ENCODE measurements around the gene STEAP4. TPM values are rescaled to one million over a fixed set of nuclear protein-coding genes. Genes with fewer than 3 reads are reported as not detected.
"Not testable (repeated sequence)": the region's sequence is repeated elsewhere in the genome, so short reads cannot be mapped to it uniquely, and the experiment has no call there.

STEAP4 gene
- total and polyA plus RNA-seq, 12 donors, result 5.1 to 64.9 (median 13.2) TPM

DNA sequence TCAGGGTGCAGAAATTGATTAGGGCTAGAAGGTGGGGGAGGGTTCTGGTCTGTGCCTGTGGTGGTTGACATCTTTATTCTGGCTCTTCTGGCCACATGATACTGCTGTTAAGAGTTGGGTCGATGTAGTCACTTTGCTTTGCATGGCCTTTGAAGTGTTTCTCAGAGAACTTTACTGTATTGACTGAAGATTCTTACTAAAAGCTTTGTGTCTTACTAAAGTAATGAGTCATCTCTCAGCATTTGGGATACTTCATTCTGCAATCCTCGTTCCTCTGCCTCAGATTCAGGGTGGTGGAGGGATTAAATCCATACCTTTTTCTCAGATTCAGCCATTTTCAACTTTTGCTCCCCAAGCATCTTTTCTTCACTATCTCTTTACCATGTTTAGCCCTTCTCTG lies 38.6 kb downstream of the STEAP4 start:
- ATAC-seq (no peak), DNase-seq (no peak)
- Histone ChIP-seq H3K9me3 (no peaks in the 10 kb centered on the region), H3K4me3 (no peak overlapping the region), H3K27me3 (no peaks in the 10 kb centered on the region), H3K27ac (peak overlapping the region in 1 of 10 donors; percentile 62), H3K36me3 (no peaks in the 10 kb centered on the region), H3K4me1 (peaks cover 0 to 35% (median 0%) of the 10 kb centered on the region in 9 donors)
- intact Hi-C loops (cut with DNase I), result no loop called here
- 73 to 76% methylated on average over 2 of the region's 2 CpGs for WGBS, 2 donors
- TF ChIP-seq, protein P1, sequence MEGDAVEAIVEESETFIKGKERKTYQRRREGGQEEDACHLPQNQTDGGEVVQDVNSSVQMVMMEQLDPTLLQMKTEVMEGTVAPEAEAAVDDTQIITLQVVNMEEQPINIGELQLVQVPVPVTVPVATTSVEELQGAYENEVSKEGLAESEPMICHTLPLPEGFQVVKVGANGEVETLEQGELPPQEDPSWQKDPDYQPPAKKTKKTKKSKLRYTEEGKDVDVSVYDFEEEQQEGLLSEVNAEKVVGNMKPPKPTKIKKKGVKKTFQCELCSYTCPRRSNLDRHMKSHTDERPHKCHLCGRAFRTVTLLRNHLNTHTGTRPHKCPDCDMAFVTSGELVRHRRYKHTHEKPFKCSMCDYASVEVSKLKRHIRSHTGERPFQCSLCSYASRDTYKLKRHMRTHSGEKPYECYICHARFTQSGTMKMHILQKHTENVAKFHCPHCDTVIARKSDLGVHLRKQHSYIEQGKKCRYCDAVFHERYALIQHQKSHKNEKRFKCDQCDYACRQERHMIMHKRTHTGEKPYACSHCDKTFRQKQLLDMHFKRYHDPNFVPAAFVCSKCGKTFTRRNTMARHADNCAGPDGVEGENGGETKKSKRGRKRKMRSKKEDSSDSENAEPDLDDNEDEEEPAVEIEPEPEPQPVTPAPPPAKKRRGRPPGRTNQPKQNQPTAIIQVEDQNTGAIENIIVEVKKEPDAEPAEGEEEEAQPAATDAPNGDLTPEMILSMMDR (IDR thresholded peaks at IDR 0.05), result no peak

DNA sequence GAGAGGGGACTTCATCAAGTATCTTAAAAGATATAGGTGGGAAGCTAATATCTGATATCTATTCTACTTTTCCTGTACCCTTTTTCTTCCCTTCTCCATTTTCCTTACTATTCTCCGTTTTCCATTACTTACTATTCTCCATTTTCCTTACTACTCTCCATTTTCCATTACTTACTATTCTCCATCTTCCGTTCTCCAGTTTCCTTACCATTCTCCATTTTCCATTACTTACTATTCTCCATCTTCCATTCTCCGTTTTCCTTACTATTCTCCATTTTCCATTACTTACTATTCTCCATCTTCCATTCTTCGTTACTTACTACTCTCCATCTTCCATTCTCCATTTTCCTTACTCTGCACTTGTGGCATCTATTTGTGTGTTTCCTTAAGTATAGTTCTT lies 39.3 kb downstream of the STEAP4 start:
- H3K27ac ChIP-seq, result no peak overlapping the region
- no peak for ATAC-seq
- peaks cover 0 to 35% (median 0%) of the 10 kb centered on the region in 9 donors for H3K4me1 ChIP-seq
- no peaks in the 10 kb centered on the region for H3K9me3 ChIP-seq
- DNase-seq, result no peak
- intact Hi-C loops (cut with DNase I), result no loop called here
- H3K4me3 ChIP-seq, result no peak overlapping the region
- whole genome bisulfite sequencing, 2 donors, result 96 to 97% methylated on average over 4 of the region's 4 CpGs
- no peaks in the 10 kb centered on the region for H3K27me3 ChIP-seq
- no peaks in the 10 kb centered on the region for H3K36me3 ChIP-seq
- TF ChIP-seq, protein P1 (IDR thresholded peaks at IDR 0.05), result no peak

DNA sequence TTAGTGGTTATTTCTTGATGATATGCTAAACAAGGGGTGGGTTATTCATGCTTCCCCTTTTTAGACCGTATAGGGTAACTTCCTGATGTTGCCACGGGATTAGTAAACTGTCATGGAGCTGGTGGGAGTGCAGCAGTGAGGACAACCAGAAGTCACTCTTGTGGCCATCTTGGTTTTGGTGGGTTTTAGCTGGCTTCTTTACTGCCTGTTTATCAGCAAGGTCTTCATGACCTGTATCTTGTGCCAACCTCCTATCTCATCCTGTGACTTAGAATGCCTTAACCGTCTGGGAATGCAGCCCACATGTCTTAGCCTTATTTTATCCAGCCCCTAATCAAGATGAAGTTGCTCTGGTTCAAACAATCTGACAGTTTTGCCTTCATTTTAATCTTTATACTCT lies 41.7 kb downstream of the STEAP4 start:
- H3K27ac ChIP-seq, result peak overlapping the region in 1 of 10 donors; percentile 52
- H3K4me1 ChIP-seq, result peaks cover 0 to 35% (median 0%) of the 10 kb centered on the region in 9 donors
- H3K4me3 ChIP-seq; H3K9me3 ChIP-seq; ATAC-seq; H3K36me3 ChIP-seq; intact Hi-C loops (cut with DNase I); DNase-seq; H3K27me3 ChIP-seq: not testable (repeated sequence)
- 53 to 59% methylated on average over 3 of the region's 3 CpGs for WGBS, 2 donors

DNA sequence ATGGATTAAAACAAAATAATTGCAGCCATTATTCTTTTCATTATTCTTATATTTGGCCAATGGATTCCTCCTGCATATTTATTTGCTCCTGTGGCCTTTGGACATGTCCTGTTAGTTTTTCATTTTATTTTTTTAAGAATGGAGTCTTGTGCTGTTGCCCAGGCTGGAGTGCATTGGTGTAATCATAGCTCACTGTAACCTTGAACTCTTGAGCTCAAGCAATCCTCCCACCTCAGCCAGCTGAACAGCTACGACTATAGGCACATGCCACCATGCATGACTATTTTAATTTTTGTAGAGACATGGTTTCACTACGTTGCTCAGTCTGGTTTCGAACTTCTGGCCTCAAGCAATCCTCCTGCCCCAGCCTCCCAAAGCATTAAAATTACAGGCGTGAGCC lies 44.1 kb downstream of the STEAP4 start:
- intact Hi-C loops (cut with DNase I), result no loop called here
- Histone ChIP-seq H3K36me3 (no peaks in the 10 kb centered on the region), H3K27ac (no peak overlapping the region), H3K27me3 (no peaks in the 10 kb centered on the region), H3K4me1 (peaks cover 0 to 14% (median 0%) of the 10 kb centered on the region in 9 donors), H3K9me3 (peaks cover 0 to 7% (median 0%) of the 10 kb centered on the region in 11 donors), H3K4me3 (no peak overlapping the region)
- DNase-seq, result no peak
- 91 to 96% methylated on average over 4 of the region's 4 CpGs for WGBS, 2 donors
- TF ChIP-seq, protein P1 (IDR thresholded peaks at IDR 0.05), result no peak
- no peak for ATAC-seq

DNA sequence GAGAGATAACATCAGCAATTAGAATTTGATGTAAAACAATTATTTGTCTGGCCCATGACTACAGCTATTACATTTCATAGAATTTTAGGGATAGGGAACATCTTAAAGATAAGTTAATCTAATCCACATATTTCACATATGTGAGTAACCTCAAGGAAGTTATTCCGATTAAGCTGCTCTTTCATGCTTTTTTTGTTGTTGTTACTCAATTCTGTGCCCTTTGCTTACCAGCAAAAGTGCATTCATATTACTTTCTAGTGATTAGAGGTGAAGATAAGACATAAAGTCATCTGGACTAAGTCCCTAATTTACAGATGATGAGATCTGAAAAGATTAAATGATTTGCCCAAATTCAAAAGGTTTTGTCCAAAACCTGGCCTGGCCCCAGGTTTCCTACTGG lies 46.0 kb downstream of the STEAP4 start:
- H3K27ac ChIP-seq, result no peak overlapping the region
- DNase-seq (no peak), ATAC-seq (no peak)
- no peak overlapping the region for H3K4me3 ChIP-seq
- TF ChIP-seq, protein P1 (IDR thresholded peaks at IDR 0.05), result no peak
- peaks cover 0 to 7% (median 0%) of the 10 kb centered on the region in 11 donors for H3K9me3 ChIP-seq
- peaks cover 0 to 13% (median 0%) of the 10 kb centered on the region in 9 donors for H3K4me1 ChIP-seq
- intact Hi-C loops (cut with DNase I), result no loop called here
- H3K36me3 ChIP-seq, result no peaks in the 10 kb centered on the region
- H3K27me3 ChIP-seq, result no peaks in the 10 kb centered on the region
- 85 to 88% methylated on average over 1 of the region's 1 CpG for WGBS, 2 donors

Data from heart right ventricle (tissue), 16 donors.